Measurements from ENCODE around the gene COL19A1.

Gene COL19A1

DNA sequence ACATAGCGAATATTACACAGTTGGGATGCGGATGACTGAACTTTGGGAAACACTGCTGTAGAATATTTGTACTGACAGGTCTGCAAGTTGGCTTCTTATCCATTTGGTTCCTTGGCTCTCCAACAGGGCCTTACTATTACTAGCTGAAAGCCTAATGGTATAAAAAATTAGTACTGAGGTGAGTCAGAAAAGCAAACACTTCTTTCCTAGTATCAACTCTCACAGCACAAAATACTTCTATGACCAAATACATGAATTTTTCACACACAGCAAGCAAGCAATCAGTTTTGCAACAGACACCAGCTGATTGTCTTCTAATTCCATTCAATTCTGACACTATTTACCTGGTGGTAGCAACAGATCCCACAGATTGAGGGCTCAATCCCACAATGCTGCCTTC is 268.2 kb downstream of the COL19A1 start:
- no peak for DNase-seq
- in situ Hi-C loops (cut with HindIII; ENCODE audit: low pct_ligation_motif_present, low pct_unique_long_range_greater_than_20kb, low sequenced_read_pairs), result no loop called here

DNA sequence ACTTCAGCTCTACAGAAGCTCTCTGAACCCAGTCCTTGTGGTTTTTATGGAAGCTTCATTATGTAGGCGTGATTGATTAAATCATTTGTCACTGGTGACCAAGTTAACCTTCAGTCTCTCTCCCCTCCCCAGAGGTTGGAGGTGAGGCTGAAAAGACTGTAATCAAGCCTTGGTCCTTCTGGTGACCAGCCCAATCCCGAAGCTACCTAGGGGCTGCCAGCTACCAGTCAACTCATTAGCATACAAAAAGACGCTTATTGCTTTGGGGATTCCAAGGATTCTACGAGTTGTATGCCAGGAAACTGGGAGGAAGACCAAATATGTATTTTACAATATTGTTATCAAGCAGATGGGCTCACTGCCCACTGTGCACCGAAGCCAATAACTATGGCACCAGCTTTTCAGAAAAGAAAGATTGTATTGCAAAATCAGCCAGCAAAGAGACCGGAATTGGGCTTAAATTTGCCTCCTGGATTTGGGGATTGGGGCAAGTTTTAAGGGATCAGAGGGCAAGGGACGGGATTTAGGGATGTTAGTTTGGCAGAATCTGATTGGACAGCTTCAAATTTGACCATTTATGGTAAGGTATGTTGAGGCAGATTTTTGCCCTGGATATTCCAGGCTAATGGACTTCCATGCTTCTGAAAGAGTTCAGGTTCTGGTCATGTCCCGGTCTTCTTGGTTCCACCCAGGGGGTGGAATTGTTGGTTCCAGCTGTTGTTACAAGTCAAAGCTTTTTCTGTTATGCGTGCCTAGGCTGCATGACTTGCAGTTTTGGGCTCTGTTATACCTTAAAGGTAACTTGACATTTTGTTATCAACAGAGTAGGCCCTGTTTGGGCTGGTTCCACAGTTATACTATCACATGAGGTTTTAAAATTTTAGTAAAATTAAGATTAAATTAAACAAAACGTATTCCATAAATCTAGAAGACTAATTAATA is 269.1 kb downstream of the COL19A1 start:
- in situ Hi-C loops (cut with HindIII; ENCODE audit: low pct_ligation_motif_present, low pct_unique_long_range_greater_than_20kb, low sequenced_read_pairs), result no loop called here
- DNase-seq, result no peak

DNA sequence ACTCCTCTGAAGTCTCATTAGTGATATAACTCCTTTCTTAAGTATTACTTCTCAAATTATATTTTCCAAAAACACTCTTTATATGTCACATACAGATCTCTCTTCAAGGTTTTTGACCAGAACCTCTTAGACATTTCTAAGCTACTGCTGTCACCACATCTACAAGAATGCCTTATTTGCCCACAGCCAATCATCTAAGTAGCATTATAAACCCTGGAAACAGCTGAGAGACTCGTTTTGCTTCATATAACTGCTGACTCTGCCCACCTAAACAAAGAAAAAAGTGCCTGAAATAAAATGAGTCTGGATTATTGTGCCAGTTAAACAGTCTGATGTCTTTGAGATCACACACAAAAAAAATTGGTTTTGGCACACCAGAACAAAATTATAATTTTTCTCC is 270.6 kb downstream of the COL19A1 start:
- in situ Hi-C loops (cut with HindIII; ENCODE audit: low pct_ligation_motif_present, low pct_unique_long_range_greater_than_20kb, low sequenced_read_pairs), result no loop called here
- no peak for DNase-seq

DNA sequence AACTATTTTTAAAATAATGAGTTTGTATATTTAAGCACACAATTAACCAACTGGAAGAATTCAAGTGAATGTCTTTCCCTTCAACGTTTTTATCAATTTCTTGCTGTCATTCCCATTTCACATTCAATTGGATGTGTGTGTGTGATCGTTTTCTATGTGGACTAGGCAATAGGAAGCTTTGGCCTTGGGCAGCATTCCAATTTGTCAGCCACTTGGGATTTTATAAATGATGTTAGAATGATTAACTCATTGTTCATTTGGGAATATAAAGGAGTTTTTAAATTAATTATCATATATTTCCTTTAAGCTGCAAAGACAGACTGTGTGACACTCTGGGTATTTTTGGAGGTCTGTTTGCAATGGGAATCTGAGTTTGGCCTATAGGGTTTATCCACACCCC is 274.1 kb downstream of the COL19A1 start:
- in situ Hi-C loops (cut with HindIII; ENCODE audit: low pct_ligation_motif_present, low pct_unique_long_range_greater_than_20kb, low sequenced_read_pairs), result no loop called here
- no peak for DNase-seq

DNA sequence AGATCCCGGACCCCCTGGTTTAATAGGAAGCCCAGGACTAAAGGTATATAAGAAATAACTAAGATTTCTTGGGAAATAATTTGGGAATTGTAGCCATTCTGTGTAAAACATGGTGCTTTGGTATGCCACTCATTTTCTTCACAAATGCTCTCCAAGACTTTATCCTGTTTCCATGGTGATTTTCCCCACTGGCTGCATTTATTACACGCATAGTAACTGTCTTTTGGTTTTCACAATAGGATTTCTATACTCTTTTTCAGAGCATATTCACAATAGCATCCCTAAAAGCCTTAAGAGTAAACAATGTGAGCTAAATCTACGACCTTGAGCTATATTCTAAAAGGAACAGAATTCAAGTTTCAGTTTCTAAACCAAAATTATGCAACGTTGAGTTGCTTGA is 275.7 kb downstream of the COL19A1 start:
- in situ Hi-C loops (cut with HindIII; ENCODE audit: low pct_ligation_motif_present, low pct_unique_long_range_greater_than_20kb, low sequenced_read_pairs), result no loop called here
- no peak for DNase-seq

DNA sequence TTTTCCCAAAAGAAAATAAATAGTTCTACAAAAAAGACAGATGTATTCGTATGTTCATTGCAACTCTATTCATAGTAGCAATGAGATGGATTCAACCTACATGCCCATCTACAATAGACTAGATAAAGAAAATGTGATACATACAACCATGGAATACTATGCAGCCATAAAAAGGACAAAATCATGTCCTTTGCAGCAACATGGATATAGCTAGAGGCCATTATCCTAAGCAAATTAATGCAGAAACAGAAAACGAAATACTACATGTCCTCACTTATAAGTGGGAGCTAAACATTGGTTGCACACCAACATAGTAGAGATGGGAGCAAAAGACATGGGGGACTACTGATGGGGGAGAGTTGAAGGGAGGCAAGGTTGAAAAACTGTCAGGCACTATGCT is 278.8 kb downstream of the COL19A1 start:
- DNase-seq, result no peak
- in situ Hi-C loops (cut with HindIII; ENCODE audit: low pct_ligation_motif_present, low pct_unique_long_range_greater_than_20kb, low sequenced_read_pairs), result no loop called here

DNA sequence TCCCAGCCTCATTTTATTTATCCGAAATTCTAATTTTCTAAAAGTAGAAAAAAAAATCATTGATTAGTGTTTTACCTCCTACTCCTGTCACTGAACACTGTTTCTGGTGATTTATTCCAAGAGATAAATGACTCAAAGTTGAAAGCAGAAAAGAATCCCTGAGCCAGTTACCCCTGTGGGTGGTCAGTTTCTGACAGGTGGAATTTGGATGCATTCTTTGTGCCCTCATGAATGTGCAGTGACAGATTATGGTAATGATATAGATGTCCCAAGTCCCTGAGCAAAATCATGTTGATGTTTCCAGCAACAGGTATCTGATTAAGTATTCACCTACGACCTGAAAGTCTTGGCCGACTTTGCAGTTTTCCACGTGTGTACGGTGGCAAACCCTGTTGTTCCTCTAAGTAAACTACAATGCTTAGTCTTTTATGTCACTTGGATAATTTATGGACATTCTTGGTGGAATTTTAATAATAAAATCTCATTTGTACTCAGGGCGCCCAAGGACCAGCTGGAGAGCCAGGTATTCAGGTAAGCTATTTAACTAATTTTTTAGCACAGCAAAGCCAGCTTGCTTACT is 282.9 kb downstream of the COL19A1 start:
- no peak for DNase-seq
- in situ Hi-C loops (cut with HindIII; ENCODE audit: low pct_ligation_motif_present, low pct_unique_long_range_greater_than_20kb, low sequenced_read_pairs), result no loop called here

DNA sequence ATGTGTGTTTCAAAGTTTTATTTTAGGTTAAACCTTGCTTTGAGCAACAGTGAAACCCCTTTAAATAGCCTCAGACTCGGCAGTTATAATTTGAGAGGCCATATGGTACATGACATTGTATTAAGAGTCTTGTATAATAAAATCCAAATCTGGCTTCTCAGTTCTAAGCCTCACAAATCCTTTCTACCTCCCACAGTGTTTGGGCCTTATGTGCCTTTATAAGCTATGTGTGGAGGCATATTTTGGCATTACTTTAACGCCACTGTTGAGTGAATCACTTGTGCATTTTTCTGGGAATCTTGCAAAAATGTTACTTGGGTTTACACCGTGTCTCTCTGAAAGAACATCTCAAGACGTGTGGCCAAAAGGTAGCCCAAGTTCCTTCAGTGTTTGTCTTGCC is 284.2 kb downstream of the COL19A1 start:
- DNase-seq, result no peak
- in situ Hi-C loops (cut with HindIII; ENCODE audit: low pct_ligation_motif_present, low pct_unique_long_range_greater_than_20kb, low sequenced_read_pairs), result no loop called here

DNA sequence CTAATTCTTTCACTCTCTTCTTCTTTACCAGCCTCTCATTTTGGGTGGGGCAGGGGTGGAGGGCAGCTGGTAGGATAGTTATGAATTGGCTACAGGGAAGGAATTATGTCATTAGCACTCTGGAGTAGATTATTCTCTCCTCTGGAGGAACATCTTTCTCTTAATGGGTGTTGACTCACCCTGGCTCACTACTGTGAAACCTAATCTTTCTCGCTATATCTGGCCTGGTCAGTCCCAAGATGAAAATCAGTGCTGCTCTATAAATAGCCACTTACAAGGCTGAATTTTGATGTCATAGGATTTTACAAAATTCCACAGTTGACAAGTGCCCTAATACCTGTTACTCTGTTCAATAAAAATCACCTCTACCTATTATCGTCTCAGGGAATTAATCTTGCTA is 285.3 kb downstream of the COL19A1 start:
- no peak for DNase-seq
- in situ Hi-C loops (cut with HindIII; ENCODE audit: low pct_ligation_motif_present, low pct_unique_long_range_greater_than_20kb, low sequenced_read_pairs), result no loop called here

DNA sequence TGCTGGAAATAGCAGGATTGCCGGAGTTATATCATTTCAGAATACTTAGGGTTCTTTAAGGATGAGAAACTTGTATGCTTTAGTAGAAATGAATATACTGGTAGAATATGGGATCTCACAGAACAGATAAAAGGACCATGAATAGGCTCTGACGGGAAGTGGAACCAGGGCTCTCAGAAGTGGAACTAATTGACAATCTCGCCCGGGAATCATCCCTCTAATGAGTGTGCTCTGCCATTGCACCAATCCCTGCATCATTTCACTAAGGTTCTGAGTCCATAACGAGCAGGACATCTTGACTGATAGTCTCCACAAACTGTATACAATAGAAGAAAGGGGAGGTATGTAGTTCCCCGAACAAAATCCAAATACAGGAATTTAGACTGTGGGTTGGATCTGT is 286.4 kb downstream of the COL19A1 start:
- in situ Hi-C loops (cut with HindIII; ENCODE audit: low pct_ligation_motif_present, low pct_unique_long_range_greater_than_20kb, low sequenced_read_pairs), result no loop called here
- no peak for DNase-seq

DNA sequence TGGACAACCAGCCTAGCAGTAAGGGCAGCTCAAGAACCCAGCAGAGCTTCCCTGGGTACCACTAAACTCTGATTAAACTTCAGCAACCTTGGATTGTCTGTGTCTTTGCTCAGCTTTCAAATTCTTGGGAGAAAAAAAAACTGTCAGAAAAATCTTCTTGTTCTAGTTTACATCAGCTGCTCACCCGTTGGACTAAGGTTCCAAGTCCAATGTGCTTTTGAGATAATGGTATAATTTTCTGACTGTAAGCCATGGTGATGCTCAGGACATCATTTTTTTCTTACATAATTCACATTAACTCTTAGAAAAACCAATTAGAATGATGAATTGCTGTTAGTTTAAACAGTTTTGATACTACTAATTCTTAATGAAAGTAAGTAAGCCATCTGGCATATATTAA is 290.7 kb downstream of the COL19A1 start:
- in situ Hi-C loops (cut with HindIII; ENCODE audit: low pct_ligation_motif_present, low pct_unique_long_range_greater_than_20kb, low sequenced_read_pairs), result no loop called here
- DNase-seq, result no peak

DNA sequence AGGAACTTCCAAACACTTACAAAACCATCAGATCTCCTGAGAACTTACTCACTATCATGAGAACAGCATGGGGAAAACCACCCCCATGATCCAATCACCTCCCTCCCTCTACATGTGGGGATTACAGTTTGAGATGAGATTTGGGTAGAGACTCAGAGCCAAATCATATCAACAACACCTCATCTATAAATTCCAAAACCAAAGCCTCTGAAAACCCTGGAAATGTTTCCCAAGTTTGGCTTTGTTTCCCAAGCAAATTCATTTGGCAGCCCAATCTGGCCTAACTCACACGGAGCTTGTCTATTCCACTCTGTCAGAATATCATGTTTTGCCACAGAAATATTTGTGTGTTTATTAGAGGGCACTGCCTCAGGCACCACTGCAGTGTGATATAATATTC is 293.9 kb downstream of the COL19A1 start:
- in situ Hi-C loops (cut with HindIII; ENCODE audit: low pct_ligation_motif_present, low pct_unique_long_range_greater_than_20kb, low sequenced_read_pairs), result no loop called here
- DNase-seq, result no peak

DNA sequence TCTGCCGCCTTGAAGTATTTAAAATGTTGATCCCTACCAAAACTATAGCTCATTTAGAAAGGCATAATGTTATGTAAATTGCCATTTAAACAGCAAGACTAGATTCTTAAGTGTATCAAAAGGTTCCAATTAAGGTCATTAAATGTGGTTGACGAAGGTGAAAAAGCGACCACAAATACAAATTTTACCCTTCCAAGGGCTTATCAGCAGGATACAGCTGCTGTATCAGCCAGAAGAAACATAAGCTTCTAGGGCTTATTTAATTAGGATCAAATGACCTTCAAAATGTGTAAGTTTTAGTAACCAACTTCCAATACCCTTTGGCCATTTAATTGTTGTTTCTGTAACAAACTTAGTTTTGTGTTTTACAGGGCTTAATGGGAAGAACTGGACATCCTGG is 296.6 kb downstream of the COL19A1 start:
- in situ Hi-C loops (cut with HindIII; ENCODE audit: low pct_ligation_motif_present, low pct_unique_long_range_greater_than_20kb, low sequenced_read_pairs), result no loop called here
- DNase-seq, result no peak

DNA sequence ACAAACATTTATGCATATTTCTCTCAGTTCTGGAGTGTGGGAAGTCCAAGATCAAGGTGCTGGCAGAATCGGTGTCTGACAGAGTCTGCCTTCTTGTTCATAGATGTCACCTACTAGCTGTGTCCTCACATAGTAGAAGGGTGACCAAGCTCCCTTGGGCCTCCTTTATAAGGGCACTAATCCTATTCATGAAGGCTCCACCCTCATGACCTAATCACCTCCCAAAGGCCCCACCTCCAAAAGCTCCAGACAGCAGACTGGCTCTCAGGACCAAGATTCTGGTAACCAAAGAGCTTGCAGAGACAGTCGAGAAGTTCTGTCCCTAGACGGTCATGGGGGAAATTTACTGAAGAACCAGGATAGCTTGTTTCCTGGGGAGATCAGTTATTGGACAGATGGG is 297.4 kb downstream of the COL19A1 start:
- in situ Hi-C loops (cut with HindIII; ENCODE audit: low pct_ligation_motif_present, low pct_unique_long_range_greater_than_20kb, low sequenced_read_pairs), result no loop called here
- DNase-seq, result no peak

DNA sequence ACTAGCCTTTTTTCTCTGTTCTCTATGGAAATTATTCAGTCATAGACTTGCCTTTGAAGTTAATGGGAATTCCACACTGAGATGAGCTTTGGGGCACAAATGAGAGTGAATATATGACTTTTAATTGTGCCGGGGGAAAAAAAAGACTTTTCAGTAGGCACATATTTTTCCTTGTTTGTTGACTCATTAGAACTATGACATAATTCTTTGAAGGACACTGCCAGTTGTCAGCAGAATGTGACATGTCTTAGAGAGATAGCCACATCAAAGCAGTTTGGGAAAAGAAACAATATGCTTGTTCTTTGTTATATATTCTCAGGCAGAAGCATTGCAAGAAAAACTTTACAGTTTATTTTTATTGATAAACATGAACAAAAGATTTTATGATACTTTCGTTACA is 298.2 kb downstream of the COL19A1 start:
- in situ Hi-C loops (cut with HindIII; ENCODE audit: low pct_ligation_motif_present, low pct_unique_long_range_greater_than_20kb, low sequenced_read_pairs), result no loop called here
- DNase-seq, result no peak

DNA sequence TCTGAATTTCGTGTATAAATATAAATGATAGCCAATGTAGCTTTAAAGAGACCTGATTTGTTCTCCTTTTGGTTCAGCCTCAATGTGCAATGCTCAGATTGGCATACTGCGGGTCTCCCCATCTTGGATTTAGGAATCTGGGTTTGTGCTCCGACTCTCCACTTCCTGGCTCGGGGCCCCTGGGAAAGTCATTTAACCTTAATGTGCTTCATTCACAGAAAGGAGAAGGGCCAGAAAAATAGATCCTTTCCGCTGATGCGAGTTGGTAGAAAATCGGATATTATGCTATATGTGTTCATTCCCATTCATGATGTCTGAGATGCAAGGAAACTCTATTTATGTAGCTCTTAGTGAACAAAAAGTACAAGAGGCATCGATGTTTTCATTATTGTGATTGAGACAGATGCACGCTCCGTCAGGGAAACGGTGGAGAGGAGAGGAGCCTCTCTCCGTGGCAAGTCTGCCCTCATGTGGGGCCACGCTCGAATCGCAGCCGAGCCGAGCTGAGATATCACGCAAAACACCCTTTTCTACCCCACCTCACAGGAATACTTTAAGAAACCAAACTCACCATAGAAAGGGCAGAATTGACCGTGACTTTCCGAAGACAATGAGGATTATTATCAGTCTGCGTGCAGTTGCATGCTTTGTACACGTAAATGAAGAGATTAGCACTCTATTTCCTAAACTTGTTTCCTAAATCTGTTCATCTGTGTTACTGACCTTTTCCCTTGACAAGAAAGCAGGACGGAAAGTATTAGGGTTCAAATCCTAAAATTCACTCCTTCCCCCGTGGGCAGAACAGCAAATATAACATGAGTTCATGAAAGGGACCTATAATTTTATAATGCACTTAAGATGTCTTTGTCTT is 300.0 kb downstream of the COL19A1 start:
- in situ Hi-C loops (cut with HindIII; ENCODE audit: low pct_ligation_motif_present, low pct_unique_long_range_greater_than_20kb, low sequenced_read_pairs), result no loop called here
- DNase-seq, result peak; percentile 46

DNA sequence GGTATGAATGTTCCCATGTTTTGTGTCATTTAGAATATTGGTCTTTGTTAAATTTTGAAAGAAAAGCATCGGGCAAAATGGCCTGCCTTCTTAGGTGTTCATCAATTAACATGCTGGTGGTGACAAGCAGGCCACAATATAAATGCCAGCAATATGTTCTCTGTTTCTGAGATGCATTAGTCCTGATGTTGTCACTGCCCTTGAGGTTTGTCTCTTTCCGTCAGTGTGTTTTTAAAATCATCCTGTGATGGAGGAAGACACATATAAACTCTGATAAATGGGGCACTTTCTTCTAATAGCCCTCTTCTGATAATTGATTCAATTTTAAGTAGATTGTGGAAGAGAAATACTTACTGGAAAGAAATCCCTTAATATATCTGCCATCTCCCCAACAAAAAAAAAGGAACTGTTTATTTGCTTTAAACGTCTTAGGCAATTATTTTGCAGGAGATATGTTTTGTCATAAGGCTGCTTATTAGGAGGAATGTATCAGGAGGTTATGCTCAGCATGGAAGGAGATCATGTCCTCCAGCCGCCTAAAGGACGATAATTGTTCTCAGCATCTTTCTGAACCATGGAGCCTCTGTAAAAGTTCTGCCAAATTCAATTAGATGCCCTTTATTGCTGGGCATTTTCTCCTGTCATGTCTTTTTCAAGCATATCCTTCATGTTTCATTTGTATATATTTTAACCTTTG is 302.5 kb downstream of the COL19A1 start:
- DNase-seq, result no peak
- in situ Hi-C loops (cut with HindIII; ENCODE audit: low pct_ligation_motif_present, low pct_unique_long_range_greater_than_20kb, low sequenced_read_pairs), result no loop called here

DNA sequence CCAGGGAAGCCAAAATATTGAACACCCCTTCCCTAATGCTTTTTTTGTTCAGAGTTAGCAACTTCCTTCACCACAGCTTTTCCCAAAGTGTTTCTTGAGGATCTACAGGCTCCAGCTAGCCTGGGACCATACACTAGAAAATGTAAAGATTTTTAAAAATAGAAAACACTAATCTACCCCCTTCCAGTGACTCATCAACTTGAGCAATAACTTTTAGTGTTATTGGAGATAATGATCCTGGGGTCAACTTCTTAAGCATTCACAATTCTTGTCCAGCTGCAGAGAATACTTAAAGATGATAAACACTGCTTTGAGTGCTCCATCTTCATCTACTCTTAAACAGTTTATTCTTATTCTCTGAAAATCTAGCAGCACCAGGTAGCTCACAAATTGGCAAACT is 304.9 kb downstream of the COL19A1 start:
- DNase-seq, result no peak
- in situ Hi-C loops (cut with HindIII; ENCODE audit: low pct_ligation_motif_present, low pct_unique_long_range_greater_than_20kb, low sequenced_read_pairs), result no loop called here

DNA sequence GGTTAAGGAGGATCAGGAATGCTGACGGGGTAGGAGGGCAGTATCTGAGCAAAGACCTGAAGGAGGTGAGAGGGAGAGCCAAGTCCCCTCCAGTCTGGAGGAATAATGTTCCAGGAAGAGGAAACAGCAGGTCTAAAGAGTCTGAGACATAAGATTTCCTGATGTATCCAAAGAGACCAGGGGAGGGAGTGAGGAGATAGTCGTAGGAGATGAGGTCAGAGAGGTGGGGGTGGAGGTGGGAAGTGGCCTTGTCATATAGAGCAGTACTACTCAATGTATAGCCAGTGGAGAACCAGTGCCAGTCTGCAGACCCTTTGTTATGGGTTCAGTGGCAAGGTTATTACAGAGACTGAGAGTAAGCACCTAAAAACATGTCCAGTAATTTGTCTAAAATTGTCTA is 305.9 kb downstream of the COL19A1 start:
- in situ Hi-C loops (cut with HindIII; ENCODE audit: low pct_ligation_motif_present, low pct_unique_long_range_greater_than_20kb, low sequenced_read_pairs), result no loop called here
- no peak for DNase-seq

All from ACHN (cell line).